NOMO-1 treated with DMSO at 0.1 percent for 48 hours (cell line): Measurements from ENCODE around the gene CNST.
"Not testable (repeated sequence)": the region's sequence is repeated elsewhere in the genome, so short reads cannot be mapped to it uniquely, and the experiment has no call there.

Experiments used
- DNase-seq: peaks from one replicate; lab custom pipeline; 2025; ENCODE audit not compliant: unreplicated experiment; lab: John Stamatoyannopoulos, UW

CNST gene

DNA sequence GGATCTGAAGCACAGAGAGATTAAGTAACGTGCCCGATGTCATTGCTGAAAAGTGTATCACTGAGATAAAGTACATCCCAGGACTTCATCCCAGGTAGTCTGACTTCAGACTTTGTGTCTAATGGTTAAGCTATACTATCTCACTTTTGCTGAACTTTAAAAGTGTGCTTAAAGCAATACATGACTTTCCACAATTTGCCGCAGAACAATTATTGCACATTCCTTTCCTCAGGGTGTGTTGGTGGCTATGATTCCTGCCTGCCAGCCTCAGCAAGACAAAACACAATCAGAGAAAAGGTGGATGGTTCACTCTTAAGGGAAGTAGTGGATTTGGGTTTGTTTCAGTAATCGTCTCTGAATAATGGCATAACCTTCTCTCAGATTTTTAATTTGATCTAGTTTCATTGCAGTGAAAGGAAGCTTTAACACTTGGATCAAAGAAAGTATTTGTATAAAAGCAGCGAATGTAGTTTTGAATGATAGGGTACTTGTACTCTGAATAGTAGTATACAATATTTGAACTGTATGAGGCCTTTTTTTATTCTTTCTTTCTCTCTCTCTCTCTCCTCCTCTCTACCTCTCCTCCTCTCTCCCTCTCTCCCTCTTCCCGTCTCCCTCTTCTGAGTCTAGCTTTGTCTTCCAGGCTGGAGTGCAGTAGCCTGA lies 47.0 kb downstream of the CNST start:
- no peak for DNase-seq

DNA sequence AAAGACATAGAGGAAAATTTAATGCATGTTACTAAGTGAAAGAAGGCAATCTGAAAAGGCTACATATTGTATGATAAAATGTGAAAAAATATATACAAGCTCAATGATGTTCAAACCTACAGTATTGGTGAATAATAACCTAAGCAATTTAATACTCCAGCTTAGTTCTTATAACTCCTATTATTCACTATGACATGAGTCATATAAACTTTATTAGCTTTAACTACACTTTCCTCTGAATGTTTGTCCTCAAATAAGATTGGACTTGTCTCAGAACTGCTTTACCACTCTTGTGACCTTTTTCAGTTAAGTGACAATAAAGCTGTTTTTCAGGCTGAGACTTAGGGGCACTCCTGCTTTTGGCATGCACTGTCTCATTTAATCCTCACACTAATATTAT lies 50.9 kb downstream of the CNST start:
- no peak for DNase-seq

DNA sequence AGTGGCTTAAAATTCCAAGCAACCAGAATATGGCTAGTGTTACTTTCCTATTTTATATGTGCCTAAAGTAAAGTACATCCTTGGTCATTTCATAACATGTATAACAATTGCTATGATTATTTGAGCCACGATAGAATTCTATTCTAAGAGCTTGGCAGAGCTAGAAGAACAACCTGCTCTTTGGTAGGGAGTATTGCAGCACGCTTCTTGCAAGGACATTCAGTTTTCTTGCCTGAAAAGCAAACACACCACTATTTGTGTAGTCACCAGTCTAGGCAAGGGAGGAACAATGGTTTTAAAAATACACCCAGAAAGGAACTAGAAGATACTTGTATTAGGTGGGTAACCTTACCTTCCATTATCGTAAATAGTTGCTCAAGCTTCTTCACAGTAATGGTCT lies 51.5 kb downstream of the CNST start:
- no peak for DNase-seq

DNA sequence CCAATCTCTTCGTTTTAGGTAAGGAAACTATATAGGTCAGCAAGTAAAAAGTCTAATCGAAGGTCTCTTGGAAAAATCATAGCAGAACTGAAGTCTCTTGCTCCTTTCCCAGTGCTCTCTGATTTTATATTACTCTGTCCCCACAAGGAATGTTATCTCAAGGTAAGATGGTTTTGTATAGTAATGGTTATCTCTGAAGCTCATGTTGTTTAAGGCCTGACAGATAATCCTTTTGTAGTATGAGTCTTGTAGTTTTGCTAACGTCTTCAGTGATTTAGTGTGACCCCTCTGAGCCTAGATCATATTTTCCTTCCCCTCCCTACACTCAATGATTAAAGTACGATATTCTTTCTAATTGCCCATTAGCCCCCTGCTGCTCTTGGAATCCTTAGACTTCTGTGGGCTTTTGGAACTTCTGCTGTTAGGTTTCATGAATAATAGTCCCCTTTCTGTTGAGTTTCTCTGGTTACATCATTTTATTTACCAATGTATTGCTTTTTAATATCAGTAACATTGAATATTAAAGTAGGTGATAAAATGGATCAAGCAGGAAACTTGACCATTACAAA lies 52.1 kb downstream of the CNST start:
- no peak for DNase-seq

GRCh38 chr1:246622035-246622652 lies 55.9 kb downstream of the CNST start:
- DNase-seq: no peak

DNA sequence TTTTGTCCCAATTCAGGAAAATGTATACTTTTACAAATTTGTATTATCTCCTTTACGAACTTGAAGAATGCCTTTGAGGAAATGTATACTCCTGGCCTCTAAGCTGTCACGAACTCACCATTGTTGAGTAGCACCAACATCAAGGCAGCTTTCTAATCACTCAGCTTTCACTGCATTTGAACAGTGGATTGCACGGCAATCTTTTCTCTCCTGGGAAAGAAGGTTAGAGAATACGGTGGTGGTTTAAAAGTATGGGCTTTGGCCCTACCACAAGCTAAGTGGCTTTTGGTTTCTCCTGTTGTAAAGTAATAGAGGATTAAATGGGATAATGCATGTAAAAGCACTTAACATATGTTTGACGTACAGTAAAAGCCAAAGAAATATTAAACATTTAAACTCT lies 57.8 kb downstream of the CNST start:
- DNase-seq: no peak

- DNase-seq: no peak
These were observed 62.8 kb downstream of the CNST start for GRCh38 chr1:246629030-246629429.

GRCh38 chr1:246629976-246630375 lies 63.7 kb downstream of the CNST start:
- DNase-seq: no peak

DNA sequence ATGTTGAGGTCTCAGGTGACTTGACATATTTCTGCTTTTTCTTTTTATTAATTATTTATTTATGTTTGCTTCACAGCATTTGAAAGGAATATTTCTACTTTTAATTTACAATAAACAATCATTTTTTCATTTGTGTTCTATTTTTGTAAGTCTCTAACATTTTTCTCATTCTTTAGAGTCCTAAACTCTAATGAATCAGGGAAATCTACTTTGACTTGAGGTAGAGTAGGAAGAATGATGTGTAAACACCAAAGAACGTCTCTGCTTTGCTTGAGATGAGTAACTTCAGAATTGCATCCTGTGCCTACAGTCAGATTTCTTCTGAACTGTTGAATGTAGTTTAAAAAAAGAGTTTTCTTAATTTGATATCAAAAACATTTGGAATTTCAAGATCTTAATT lies 65.2 kb downstream of the CNST start:
- no peak for DNase-seq

DNA sequence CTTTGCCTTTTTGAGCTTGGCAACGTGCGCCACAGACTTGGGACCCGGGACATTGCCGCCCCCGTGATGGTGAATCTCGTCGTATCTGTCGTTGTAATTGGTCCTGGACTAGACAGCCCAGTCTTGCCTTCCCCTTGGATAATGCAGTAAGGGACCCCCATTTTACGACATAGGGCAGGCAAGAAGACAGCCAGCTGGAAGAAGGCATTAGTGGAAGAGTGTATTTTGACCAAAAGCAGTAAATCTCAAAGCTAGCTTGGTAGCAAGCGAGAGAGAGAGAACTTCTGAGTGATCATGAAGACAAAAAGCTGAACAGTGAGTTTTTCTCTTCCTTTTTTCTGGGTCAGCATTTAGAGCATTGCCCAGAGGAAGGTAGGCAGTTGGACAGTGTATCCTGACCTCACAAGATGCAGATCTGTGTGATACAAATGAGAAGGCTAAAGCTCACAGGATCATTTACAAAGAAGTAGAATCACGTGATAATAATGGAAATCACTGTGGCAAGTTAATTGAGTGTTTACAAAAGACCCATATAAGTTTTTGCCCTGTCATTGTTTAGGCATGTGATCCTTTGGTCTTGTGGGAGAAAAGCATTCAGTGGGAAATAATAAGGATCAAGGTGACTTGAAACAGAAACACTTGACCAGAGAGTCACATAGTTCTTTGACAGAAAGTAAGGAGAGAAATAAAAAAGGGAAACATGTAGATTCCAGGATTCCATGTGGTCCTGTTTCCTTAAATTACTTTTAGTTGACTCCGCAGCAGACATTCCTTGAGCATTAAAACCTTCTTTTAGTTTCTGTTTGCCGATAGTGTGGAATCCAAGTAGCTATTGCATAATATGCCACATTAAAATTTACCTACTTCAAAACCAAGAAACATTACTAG lies 66.3 kb downstream of the CNST start:
- no peak for DNase-seq

GRCh38 chr1:246634659-246635058 lies 68.4 kb downstream of the CNST start:
- DNase-seq: not testable (repeated sequence)

- DNase-seq: no peak
These were observed 72.8 kb downstream of the CNST start for GRCh38 chr1:246638941-246639655.

GRCh38 chr1:246639732-246640131 lies 73.5 kb downstream of the CNST start:
- DNase-seq: no peak

DNA sequence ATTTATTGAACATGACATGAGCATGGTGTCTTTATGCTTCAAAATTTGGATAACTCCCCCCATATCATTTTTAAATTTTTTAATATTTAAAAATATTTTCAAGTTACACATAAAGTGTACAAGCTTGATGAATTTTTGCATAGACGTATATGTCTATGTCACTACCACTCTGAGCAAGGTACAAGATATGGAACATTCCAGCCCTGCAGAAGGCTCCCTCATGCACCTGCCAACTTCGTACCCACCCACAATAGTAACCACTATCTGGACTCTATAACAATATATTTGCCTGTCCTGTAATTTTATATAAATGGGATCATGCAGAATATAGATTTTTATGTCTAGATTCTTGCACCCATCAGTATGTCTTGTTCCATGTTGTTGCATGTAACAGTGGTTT lies 74.5 kb downstream of the CNST start:
- no peak for DNase-seq

DNA sequence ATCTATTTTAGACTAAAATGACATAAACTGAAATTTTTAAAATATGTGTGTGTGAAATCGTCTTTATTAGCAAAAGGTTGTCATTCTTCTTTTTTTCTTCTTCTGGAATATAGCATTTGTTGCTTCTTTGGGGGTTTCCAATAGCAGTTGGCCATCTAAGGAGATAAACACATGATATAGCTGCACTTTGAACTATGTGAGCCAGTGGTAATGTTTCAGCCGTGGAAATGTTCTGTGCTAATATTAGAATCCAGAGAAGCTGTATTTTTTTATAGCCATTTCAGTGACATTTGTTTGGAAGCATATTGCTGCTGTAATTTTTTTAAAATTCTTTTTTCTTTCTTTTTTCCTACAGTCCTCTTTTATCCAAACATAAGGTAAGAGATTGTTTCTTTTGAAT lies 75.1 kb downstream of the CNST start:
- no peak for DNase-seq

GRCh38 chr1:246642719-246643118 lies 76.5 kb downstream of the CNST start:
- no peak for DNase-seq

- DNase-seq: no peak
These were observed 80.9 kb downstream of the CNST start for GRCh38 chr1:246647113-246647512.

DNA sequence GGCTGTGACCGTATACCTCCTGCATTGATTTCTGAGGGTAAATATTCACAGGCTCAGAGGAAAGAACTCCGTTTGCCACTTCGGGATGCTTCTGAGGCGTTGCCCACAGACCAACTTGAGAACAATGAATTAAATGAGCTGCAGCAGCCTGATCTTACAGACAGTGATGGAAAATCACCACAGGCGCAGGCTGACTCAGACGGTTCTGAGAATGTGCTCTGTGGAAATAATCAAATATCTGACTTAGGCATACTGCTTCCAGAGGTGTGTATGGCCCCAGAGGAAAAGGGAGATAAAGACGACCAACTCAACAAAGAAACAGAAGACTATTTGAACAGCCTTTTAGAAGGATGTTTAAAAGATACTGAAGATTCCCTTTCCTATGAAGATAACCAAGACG lies 81.3 kb downstream of the CNST start:
- DNase-seq: no peak

DNA sequence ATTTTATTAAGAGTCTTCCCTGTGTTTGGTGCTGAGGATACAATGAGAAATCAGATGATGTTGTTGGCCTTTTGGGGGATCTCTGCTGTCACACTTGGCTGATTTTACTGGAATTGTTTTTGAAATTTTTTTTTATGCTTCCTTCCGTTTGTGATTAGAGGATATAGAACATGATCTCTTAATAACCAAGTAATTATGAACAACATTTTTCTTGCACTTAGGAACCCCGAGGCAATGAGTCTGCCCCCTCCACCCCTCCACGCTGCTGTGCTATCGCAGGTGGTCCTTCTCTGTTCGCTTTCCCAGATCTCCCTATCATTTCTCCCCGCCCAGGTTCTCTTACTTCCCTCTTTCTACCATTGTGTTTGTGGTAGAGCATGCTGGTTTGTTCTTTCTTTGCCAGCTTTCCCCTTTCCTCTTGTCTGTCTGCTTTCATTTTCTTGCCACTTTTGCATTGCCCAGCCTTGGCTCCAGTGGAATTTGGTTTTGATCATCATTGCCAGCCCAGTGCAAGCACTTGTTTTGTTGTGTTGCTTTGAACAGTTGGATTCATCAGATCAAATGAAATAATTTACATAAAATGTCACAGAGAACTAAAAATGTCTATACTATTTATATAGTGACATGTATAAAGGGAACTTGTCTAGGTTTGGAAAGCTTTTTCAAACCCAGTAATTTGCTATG lies 84.9 kb downstream of the CNST start:
- DNase-seq: no peak

- DNase-seq: no peak
These were observed 92.3 kb downstream of the CNST start for GRCh38 chr1:246658567-246658966.
